IPS DF 6.9 (cell line): ENCODE data around the gene IGFBP7.

Experiments
- DNase-seq: peaks from one replicate; pipeline ENCODE4 v3.0.0-alpha.2; 2013; ENCODE audit warnings: low read depth, low spot score
- H3K27ac ChIP-seq: one replicate; pipeline ENCODE4 v1.5.1; 2013; ENCODE audit warnings: low read length, control low read depth
- H3K27me3 ChIP-seq: 2 replicates; pipeline ENCODE4 v1.6.1; 2013; ENCODE audit warnings: mild to moderate bottlenecking, low read length; ENCODE audit not compliant: control insufficient read depth, insufficient read depth
- H3K36me3 ChIP-seq: 2 replicates; pipeline ENCODE4 v1.6.1; 2013; ENCODE audit warnings: low read length; ENCODE audit not compliant: control insufficient read depth, insufficient read depth
- H3K4me1 ChIP-seq: 2 replicates; pipeline ENCODE4 v1.6.1; 2013; ENCODE audit warnings: low read length; ENCODE audit not compliant: control insufficient read depth, insufficient read depth
- H3K4me3 ChIP-seq: 2 replicates; pipeline ENCODE4 v1.5.1; 2013; ENCODE audit warnings: mild to moderate bottlenecking, low read length
- H3K9me3 ChIP-seq: 2 replicates; pipeline ENCODE4 v1.6.1; 2013; ENCODE audit warnings: low read length, inconsistent platforms; ENCODE audit not compliant: control insufficient read depth, insufficient read depth
- WGBS: extraction: QIAGEN DNeasy Blood & Tissue Kit; methylation state at CpG from one replicate; pipeline ENCODE4 v1.1.7; 2013; ENCODE audit warnings: mixed read lengths, missing lambda C conversion rate; ENCODE audit not compliant: insufficient read length, insufficient coverage; 5-methylcytosine and 5-hydroxymethylcytosine counted together

IGFBP7 gene

DNA sequence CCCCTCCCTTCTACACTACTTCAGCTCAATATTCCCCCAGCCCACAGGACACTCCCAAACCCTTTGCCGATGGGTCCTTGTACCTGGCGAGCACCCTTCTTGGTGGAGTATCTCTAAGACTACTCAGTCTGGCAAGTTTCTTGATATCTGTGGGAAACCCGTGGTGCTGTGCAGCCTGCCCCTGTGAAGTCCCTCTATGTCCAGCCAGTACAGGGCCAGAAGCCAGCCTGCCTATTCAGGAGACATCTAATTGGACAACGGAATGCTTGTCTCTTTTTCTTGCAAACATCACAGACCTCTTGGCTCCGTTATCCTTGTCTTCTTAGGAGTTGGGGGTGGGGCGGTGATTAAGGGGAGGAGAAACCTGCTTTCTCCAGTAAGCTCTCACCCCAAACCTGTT lies 3.7 kb upstream of the IGFBP7 start:
- no peak for DNase-seq
- peaks cover 7% of the 10 kb centered on the region for H3K4me1 ChIP-seq
- H3K27me3 ChIP-seq = peaks cover 17% of the 10 kb centered on the region
- H3K27ac ChIP-seq = no peak overlapping the region
- H3K9me3 ChIP-seq = no peaks in the 10 kb centered on the region
- no CpG with 5 or more reads among the region's 6 CpGs for WGBS
- H3K36me3 ChIP-seq = peaks cover 3% of the 10 kb centered on the region; the same call in 1 of the 2 replicates
- no peak overlapping the region for H3K4me3 ChIP-seq

- H3K36me3 ChIP-seq = peaks cover 3% of the 10 kb centered on the region; the same call in 1 of the 2 replicates
- peak; percentile 29 for DNase-seq
- no CpG with 5 or more reads among the region's 25 CpGs for WGBS
- peak overlapping the region; percentile 91; the same call in 1 of the 2 replicates for H3K4me3 ChIP-seq
- H3K27ac ChIP-seq = no peak overlapping the region
- H3K9me3 ChIP-seq = no peaks in the 10 kb centered on the region
- H3K4me1 ChIP-seq = peaks cover 7% of the 10 kb centered on the region
- H3K27me3 ChIP-seq = peaks cover 17% of the 10 kb centered on the region
Observed at GRCh38 chr4:57110640-57111511, 691 bp upstream of the IGFBP7 start.

GRCh38 chr4:57109411-57109846 lies 756 bp downstream of the IGFBP7 start:
- no peak overlapping the region for H3K27ac ChIP-seq
- peaks cover 17% of the 10 kb centered on the region for H3K27me3 ChIP-seq
- no CpG with 5 or more reads among the region's 27 CpGs for WGBS
- H3K9me3 ChIP-seq = no peaks in the 10 kb centered on the region
- H3K4me1 ChIP-seq = peaks cover 7% of the 10 kb centered on the region
- H3K36me3 ChIP-seq = peaks cover 3% of the 10 kb centered on the region; the same call in 1 of the 2 replicates
- no peak for DNase-seq
- H3K4me3 ChIP-seq = peak overlapping the region; percentile 91

GRCh38 chr4:57106181-57106580 lies 4.0 kb downstream of the IGFBP7 start:
- H3K27me3 ChIP-seq = peaks cover 15% of the 10 kb centered on the region
- H3K4me1 ChIP-seq = peaks cover 6% of the 10 kb centered on the region
- H3K27ac ChIP-seq = no peak overlapping the region
- no peak overlapping the region for H3K4me3 ChIP-seq
- no peaks in the 10 kb centered on the region for H3K9me3 ChIP-seq
- DNase-seq = no peak
- H3K36me3 ChIP-seq = peaks cover 3% of the 10 kb centered on the region; the same call in 1 of the 2 replicates
- no CpG with 5 or more reads among the region's 4 CpGs for WGBS

DNA sequence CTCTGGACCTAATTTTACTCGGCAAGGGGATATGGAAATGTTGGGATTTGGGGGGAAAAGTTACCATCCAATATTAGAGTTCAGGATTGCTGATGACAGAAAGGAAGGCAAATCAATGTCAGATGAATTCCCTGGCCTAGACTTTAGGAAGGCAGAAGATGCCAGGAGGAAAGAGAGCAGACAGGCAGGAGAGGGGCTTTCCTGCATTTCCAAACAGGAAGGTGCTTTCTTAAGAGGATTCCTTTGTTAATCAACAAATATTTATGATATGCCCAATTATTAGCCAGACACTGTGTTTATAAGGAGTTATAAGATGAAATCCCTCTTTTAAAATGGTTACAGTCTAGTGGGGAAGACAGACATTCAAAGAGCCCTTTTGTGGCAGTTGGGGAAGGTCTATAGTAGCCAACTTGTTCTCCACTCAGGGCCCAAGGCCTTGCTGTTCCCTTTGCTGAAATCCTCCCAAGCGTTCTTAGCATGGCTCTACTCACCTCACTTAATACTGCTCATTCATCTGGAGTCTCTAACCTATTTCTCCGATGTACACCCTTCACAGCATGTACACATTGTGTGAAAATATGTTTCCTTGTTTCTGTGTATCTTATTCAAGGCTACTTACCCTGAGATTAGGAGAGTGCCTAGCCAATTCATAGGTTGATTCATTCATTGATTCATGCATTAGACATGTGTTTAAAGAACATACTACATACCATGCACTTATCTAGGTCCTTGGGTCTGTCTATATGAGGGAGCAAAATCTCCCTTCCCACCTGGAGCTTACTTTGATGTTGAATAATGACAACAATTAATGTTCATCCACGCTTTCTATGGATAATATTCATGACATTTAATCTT lies 5.3 kb downstream of the IGFBP7 start:
- no peak overlapping the region for H3K27ac ChIP-seq
- peaks cover 5% of the 10 kb centered on the region; the same call in 1 of the 2 replicates for H3K4me1 ChIP-seq
- H3K36me3 ChIP-seq = peaks cover 3% of the 10 kb centered on the region; the same call in 1 of the 2 replicates
- DNase-seq = no peak
- no peak overlapping the region for H3K4me3 ChIP-seq
- peaks cover 10% of the 10 kb centered on the region for H3K27me3 ChIP-seq
- no peaks in the 10 kb centered on the region for H3K9me3 ChIP-seq
- no CpG with 5 or more reads among the region's 4 CpGs for WGBS

DNA sequence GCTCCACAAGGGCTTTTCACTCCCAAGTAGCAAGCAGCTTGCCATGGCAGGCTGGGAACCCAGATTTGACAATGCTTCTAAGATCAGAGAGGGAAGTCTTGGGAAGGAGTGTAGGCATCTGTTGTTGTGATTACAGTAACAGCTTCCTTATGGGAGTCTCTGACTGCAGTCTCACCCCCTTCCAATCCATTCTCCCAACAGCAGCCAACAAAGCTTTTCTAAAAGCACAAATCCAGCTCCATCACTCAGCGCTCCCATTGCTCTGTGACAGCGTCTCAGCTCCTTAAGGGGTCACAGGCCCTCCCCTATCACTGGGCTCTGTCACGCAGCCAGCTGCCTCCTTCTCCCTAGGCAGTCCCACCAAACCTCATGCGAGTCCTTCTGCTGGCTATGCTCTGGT lies 7.1 kb downstream of the IGFBP7 start:
- Histone ChIP-seq H3K4me3 (no peak overlapping the region), H3K36me3 (no peaks in the 10 kb centered on the region), H3K27ac (no peak overlapping the region), H3K9me3 (no peaks in the 10 kb centered on the region), H3K27me3 (no peaks in the 10 kb centered on the region), H3K4me1 (0 out of 2 replicates have a peak, but pooled peaks cover 3% of the 10 kb centered on the region)
- no peak for DNase-seq
- WGBS = no CpG with 5 or more reads among the region's 4 CpGs

DNA sequence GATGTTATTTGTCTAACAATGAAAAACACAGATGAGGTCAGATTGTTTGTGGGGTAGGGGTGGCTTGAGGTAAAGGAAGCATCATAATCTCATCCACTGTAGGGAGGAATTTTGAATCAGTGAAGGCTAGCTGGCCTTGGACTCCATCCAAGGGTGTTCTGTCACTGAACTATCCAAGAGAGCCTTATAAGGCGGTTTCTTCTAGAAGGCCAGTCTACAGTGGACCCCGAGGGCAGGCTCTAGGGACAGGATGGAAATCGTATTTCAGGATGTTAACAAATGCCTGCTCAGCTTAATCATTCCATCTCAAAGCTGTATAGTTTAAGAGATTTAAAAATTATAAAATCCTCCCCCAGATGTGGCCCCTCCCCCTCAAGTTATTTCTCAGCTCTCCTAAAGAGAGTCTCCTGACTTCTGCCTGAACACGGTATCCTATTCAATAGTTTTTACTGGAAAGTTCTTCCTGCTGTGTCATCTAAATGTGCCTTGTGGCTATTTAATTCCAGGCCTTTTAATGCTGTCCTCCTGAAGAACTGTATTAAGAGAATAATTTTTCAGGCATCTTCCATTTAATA lies 8.0 kb downstream of the IGFBP7 start:
- H3K36me3 ChIP-seq = no peaks in the 10 kb centered on the region
- no peaks in the 10 kb centered on the region for H3K27me3 ChIP-seq
- no peak for DNase-seq
- no peaks in the 10 kb centered on the region for H3K9me3 ChIP-seq
- no CpG with 5 or more reads among the region's 4 CpGs for WGBS
- no peak overlapping the region for H3K4me3 ChIP-seq
- H3K27ac ChIP-seq = no peak overlapping the region
- 0 out of 2 replicates have a peak, but pooled peaks cover 3% of the 10 kb centered on the region for H3K4me1 ChIP-seq

- H3K27me3 ChIP-seq = no peaks in the 10 kb centered on the region
- H3K4me3 ChIP-seq = no peak overlapping the region
- H3K36me3 ChIP-seq = no peaks in the 10 kb centered on the region
- H3K9me3 ChIP-seq = no peaks in the 10 kb centered on the region
- H3K27ac ChIP-seq = no peak overlapping the region
- WGBS = no CpG with 5 or more reads among the region's 4 CpGs
- DNase-seq = no peak
- H3K4me1 ChIP-seq = 0 out of 2 replicates have a peak, but pooled peaks cover 3% of the 10 kb centered on the region
Observed at GRCh38 chr4:57100979-57101651, 9.1 kb downstream of the IGFBP7 start.

- H3K9me3 ChIP-seq = no peaks in the 10 kb centered on the region
- WGBS = no CpG with 5 or more reads among the region's 2 CpGs
- H3K36me3 ChIP-seq = no peaks in the 10 kb centered on the region
- 0 out of 2 replicates have a peak, but pooled peaks cover 3% of the 10 kb centered on the region for H3K4me1 ChIP-seq
- no peak overlapping the region for H3K4me3 ChIP-seq
- no peak overlapping the region for H3K27ac ChIP-seq
- H3K27me3 ChIP-seq = no peaks in the 10 kb centered on the region
- no peak for DNase-seq
Observed at GRCh38 chr4:57099363-57099762, 10.8 kb downstream of the IGFBP7 start.
